Dermis microvascular lymphatic vessel endothelial cell (primary cell): ENCODE results near the gene KIAA0930. TPM values are rescaled to one million over a fixed set of nuclear protein-coding genes. Genes with fewer than 3 reads are reported as not detected.
"Not testable (repeated sequence)": the region's sequence is repeated elsewhere in the genome, so short reads cannot be mapped to it uniquely, and the experiment has no call there.

Source experiments
- DNase-seq, 2 donors: peaks; one replicate each; pipeline versions ENCODE4 v3.0.0 to v3.0.0-alpha.2; 2010; ENCODE audit warnings: low read depth in 2 of 2
- total RNA-seq: library from RNA; depleted of rRNA; stranded (reverse); fragments of >200 nt; gene quantifications from 2 replicates; pipeline ENCODE4 v1.2.1, GENCODE V29; 2014

Gene KIAA0930
- 39.3 and 57.7 TPM in 2 replicates for total RNA-seq

- peak in 1 of 2 donors; percentile 74 for DNase-seq
Measured at GRCh38 chr22:45240810-45241631, at the start of gene KIAA0930. TSS of gene KIAA0930 (minus strand) at chr22:45240894. CDS start at chr22:45240703, 191 bp downstream.

- DNase-seq: no peak
Measured at GRCh38 chr22:45286854-45287551, 46.3 kb upstream of the KIAA0930 start.

GRCh38 chr22:45285263-45286058, 44.8 kb upstream of the KIAA0930 start:
- peak in 1 of 2 donors; percentile 19 for DNase-seq

- peak in 1 of 2 donors; percentile 59 for DNase-seq
Measured at GRCh38 chr22:45284705-45285262, 44.1 kb upstream of the KIAA0930 start, which contains the start of gene UPK3A. TSS of gene UPK3A (plus strand) at chr22:45284949. CDS start at chr22:45285014, 65 bp downstream.

- DNase-seq: no peak
Measured at GRCh38 chr22:45281010-45281409, 40.3 kb upstream of the KIAA0930 start.

GRCh38 chr22:45280587-45280980, 39.9 kb upstream of the KIAA0930 start:
- no peak for DNase-seq

- no peak for DNase-seq
Measured at GRCh38 chr22:45278125-45278524, 37.4 kb upstream of the KIAA0930 start.

GRCh38 chr22:45277720-45278119, 37.0 kb upstream of the KIAA0930 start:
- DNase-seq: not testable (repeated sequence)

- no peak for DNase-seq
Measured at GRCh38 chr22:45276507-45277105, 35.9 kb upstream of the KIAA0930 start.

GRCh38 chr22:45273452-45274075, 32.9 kb upstream of the KIAA0930 start:
- DNase-seq: no peak

- no peak for DNase-seq
Measured at GRCh38 chr22:45272498-45272897, 31.8 kb upstream of the KIAA0930 start.

- DNase-seq: no peak
Measured at GRCh38 chr22:45271667-45272201, 31.0 kb upstream of the KIAA0930 start.

GRCh38 chr22:45270095-45271020, 29.7 kb upstream of the KIAA0930 start:
- DNase-seq: no peak

GRCh38 chr22:45268958-45269844, 28.5 kb upstream of the KIAA0930 start:
- peak; percentile 39 to 70 for DNase-seq

- DNase-seq: peak in 1 of 2 donors; percentile 19
Measured at GRCh38 chr22:45268167-45268957, 27.7 kb upstream of the KIAA0930 start.

- no peak for DNase-seq
Measured at GRCh38 chr22:45265535-45265934, 24.8 kb upstream of the KIAA0930 start.
